Gastrocnemius medialis (tissue), 4 donors: ENCODE data around the gene KRTAP29-1. TPM values are rescaled to one million over a fixed set of nuclear protein-coding genes. Genes with fewer than 3 reads are reported as not detected.

Experiments used
- ATAC-seq, 2 donors: fragments of 150-250 bp; one replicate each; pipeline ENCODE4 v1.9.1; 2016
- DNase-seq, 2 donors: peaks; one replicate each; pipeline ENCODE4 v3.0.0-alpha.2; 2019
- H3K27ac ChIP-seq, 4 donors: fragments of 200-600 bp; sonication (generic); 1 replicate in 1 of 4; 2 replicates in 3 of 4; pipeline ENCODE4 v1.5.1; 2016 to 2018; ENCODE audit warnings: mild to moderate bottlenecking in 2 of 4, moderate library complexity in 1 of 4
- H3K27me3 ChIP-seq, 3 donors: fragments of 200-600 bp; sonication (generic) in 2 of 3; 1 replicate in 1 of 3; 2 replicates in 2 of 3; pipeline versions ENCODE4 v1.5.1 to v1.6.0; 2016 to 2019; ENCODE audit warnings: mild to moderate bottlenecking in 1 of 3, moderate library complexity in 1 of 3
- H3K36me3 ChIP-seq, 2 donors: fragments of 200-600 bp; sonication (generic) in 1 of 2; one replicate each; pipeline ENCODE4 v1.5.1; 2017 to 2018
- H3K4me1 ChIP-seq, 2 donors: fragments of 200-600 bp; sonication (generic) in 1 of 2; one replicate each; pipeline ENCODE4 v1.5.1; 2016 to 2017; ENCODE audit warnings: mild to moderate bottlenecking in 2 of 2
- H3K4me3 ChIP-seq, 4 donors: fragments of 200-600 bp; sonication (generic) in 3 of 4; 1 replicate in 1 of 4; 2 replicates in 3 of 4; pipeline ENCODE4 v1.5.1; 2016 to 2019; ENCODE audit warnings: mild to moderate bottlenecking in 2 of 4
- H3K9me3 ChIP-seq, 3 donors: fragments of 200-600 bp; sonication (generic) in 2 of 3; 1 replicate in 1 of 3; 2 replicates in 2 of 3; pipeline ENCODE4 v1.5.1; 2016 to 2019
- POLR2A ChIP-seq, 2 donors: fragments of 450-650 bp; IDR thresholded peaks; one replicate each; pipeline ENCODE4 v1.6.1; 2017; ENCODE audit warnings: antibody characterized with exemption in 2 of 2, mild to moderate bottlenecking in 2 of 2, moderate library complexity in 2 of 2
- in situ Hi-C, 4 donors: fragments of 200-750 bp; cut with MboI; loops; one replicate each; pipeline versions ENCODE4 v1.15.0 to v1.8.0; 2017; ENCODE audit warnings: low sequenced_read_pairs in 4 of 4
- intact Hi-C: fragments of 100-400 bp; cut with DNase I; formaldehyde crosslinking; loops from one replicate; pipeline ENCODE4 v1.15.1; 2023; ENCODE audit warnings: low total_unique reads
- total RNA-seq, 4 donors: library from RNA; depleted of rRNA; stranded (reverse); fragments of >200 nt; gene quantifications; one replicate each; pipeline versions ENCODE4 v1.1.0 to v1.2.3, GENCODE V29; 2016
- TF ChIP-seq, protein P1 (sequence below), 5 experiments: fragments of 450-650 bp in 3 of 5; fragments of 200-600 bp in 2 of 5; sonication (generic) in 2 of 5; IDR thresholded peaks in 4 of 5; conservative IDR thresholded peaks in 1 of 5; 1 replicate in 4 of 5; 2 replicates in 1 of 5; pipeline ENCODE4 v1.5.1; 2016 to 2019; ENCODE audit warnings: antibody characterized with exemption in 5 of 5, mild to moderate bottlenecking in 3 of 5, moderate library complexity in 3 of 5

The KRTAP29-1 gene
- total RNA-seq, 4 donors from 2014 or later, result not detected

DNA sequence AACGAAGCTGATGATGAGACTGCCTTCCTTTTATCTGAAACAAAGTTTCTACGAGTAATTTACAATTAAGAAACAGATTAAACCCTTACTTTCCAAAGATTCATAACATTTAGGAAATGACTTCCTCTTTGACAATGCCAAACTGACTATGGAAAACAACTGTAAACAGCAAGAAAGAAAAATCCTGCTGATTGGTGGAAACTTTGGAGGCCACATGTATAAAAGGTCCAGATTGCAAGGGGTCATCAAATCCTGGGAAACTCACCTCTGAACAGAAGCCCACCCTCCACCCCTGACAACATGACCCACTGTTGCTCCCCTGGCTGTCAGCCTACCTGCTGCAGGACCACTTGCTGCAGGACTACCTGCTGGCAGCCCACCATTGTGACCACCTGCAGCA lies 37.6 kb downstream of the KRTAP29-1 start, which contains the start of gene KRTAP9-6:
TSS of gene KRTAP9-6 (plus strand) at position 301 of the 400 bp plus-strand sequence. CDS start at position 301, 0 bp downstream.
- ATAC-seq (no peak), DNase-seq (no peak)
- intact Hi-C loops (no loop called here), in situ Hi-C loops (loop anchor here in 1 of 4 donors (25.0 kb wide), 1 partner anchor 103 kb away; the partner anchor contains the start of genes KRTAP4-3 and KRTAP4-4)
- no peak for TF ChIP-seq POLR2A (IDR thresholded peaks at IDR 0.05)
- TF ChIP-seq, protein P1, sequence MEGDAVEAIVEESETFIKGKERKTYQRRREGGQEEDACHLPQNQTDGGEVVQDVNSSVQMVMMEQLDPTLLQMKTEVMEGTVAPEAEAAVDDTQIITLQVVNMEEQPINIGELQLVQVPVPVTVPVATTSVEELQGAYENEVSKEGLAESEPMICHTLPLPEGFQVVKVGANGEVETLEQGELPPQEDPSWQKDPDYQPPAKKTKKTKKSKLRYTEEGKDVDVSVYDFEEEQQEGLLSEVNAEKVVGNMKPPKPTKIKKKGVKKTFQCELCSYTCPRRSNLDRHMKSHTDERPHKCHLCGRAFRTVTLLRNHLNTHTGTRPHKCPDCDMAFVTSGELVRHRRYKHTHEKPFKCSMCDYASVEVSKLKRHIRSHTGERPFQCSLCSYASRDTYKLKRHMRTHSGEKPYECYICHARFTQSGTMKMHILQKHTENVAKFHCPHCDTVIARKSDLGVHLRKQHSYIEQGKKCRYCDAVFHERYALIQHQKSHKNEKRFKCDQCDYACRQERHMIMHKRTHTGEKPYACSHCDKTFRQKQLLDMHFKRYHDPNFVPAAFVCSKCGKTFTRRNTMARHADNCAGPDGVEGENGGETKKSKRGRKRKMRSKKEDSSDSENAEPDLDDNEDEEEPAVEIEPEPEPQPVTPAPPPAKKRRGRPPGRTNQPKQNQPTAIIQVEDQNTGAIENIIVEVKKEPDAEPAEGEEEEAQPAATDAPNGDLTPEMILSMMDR (IDR thresholded peaks at IDR 0.05 in 4 of 5, conservative IDR thresholded peaks at IDR 0.05 in 1 of 5), result no peak
- H3K4me3 ChIP-seq, result no peak within 1 kb of the TSS
- no peak within 1 kb of the TSS for H3K27ac ChIP-seq
- no peaks in the 10 kb centered on the region for H3K36me3 ChIP-seq
- peaks cover 0 to 3% (median 0%) of the 10 kb centered on the region in 3 donors for H3K27me3 ChIP-seq
- no peaks in the 10 kb centered on the region for H3K4me1 ChIP-seq
- H3K9me3 ChIP-seq, result no peaks in the 10 kb centered on the region

DNA sequence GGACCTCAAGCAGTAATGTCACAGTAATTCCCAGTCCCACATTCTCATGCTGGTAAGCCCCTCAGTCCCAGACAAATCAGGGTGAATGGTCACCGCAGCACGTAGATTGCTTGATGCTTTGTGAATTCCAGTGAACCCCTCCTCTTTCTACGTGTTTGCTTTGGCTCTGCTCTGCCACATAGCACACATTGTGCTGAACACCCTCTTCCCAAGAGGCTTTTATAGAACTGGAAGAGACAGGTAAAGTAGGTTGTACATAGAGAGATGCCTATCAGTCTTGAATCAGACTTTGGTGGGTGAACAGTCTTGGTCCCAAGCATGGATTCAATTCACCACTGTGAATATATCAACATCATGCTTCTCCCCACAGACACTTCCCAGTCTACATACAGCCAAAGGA lies 38.1 kb downstream of the KRTAP29-1 start:
- ATAC-seq, result no peak
- no peak for DNase-seq
- no peaks in the 10 kb centered on the region for H3K4me1 ChIP-seq
- no peak for TF ChIP-seq POLR2A (IDR thresholded peaks at IDR 0.05)
- TF ChIP-seq, protein P1 (IDR thresholded peaks at IDR 0.05 in 4 of 5, conservative IDR thresholded peaks at IDR 0.05 in 1 of 5), result no peak
- H3K9me3 ChIP-seq, result no peaks in the 10 kb centered on the region
- intact Hi-C loops (no loop called here), in situ Hi-C loops (loop anchor here in 1 of 4 donors (25.0 kb wide), 1 partner anchor 102 kb away; the partner anchor contains the start of genes KRTAP4-3 and KRTAP4-4)
- H3K36me3 ChIP-seq, result no peaks in the 10 kb centered on the region
- no peak overlapping the region for H3K27ac ChIP-seq
- H3K27me3 ChIP-seq, result peaks cover 0 to 3% (median 0%) of the 10 kb centered on the region in 3 donors
- H3K4me3 ChIP-seq, result no peak overlapping the region

- Histone ChIP-seq H3K4me1 (no peaks in the 10 kb centered on the region), H3K36me3 (no peaks in the 10 kb centered on the region), H3K27me3 (peaks cover 0 to 14% (median 0%) of the 10 kb centered on the region in 3 donors), H3K27ac (no peak overlapping the region), H3K9me3 (no peaks in the 10 kb centered on the region), H3K4me3 (no peak overlapping the region)
- TF ChIP-seq POLR2A (IDR thresholded peaks at IDR 0.05), result no peak
- TF ChIP-seq, protein P1 (IDR thresholded peaks at IDR 0.05 in 4 of 5, conservative IDR thresholded peaks at IDR 0.05 in 1 of 5), result no peak
- ATAC-seq, result no peak
- intact Hi-C loops (no loop called here), in situ Hi-C loops (loop anchor here in 1 of 4 donors (25.0 kb wide), 1 partner anchor 101 kb away; the partner anchor contains the start of genes KRTAP4-3 and KRTAP4-4)
- no peak for DNase-seq
These were observed 39.4 kb downstream of the KRTAP29-1 start for GRCh38 chr17:41263212-41263611.

DNA sequence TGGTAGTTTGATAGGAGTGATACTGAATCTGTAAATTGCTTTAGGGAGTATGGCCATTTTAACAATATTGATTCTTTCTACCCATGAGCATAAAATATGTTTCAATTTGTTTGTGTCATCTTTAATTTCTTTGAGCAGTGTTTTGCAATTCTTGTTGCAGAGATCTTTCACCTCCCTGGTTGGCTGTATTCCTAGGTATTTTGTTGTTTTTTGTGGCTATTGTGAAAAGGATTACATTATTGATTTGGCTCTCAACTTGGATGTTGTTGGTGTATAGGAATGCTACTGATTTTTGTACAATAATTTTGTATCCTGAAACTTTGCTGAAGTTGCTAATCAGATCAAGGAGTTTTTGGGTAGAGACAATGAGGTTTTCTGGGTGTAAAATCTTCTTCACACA lies 44.2 kb downstream of the KRTAP29-1 start:
- H3K4me1 ChIP-seq, result no peaks in the 10 kb centered on the region
- no peak overlapping the region for H3K27ac ChIP-seq
- intact Hi-C loops (no loop called here), in situ Hi-C loops (loop anchor here in 1 of 4 donors (25.0 kb wide), 1 partner anchor 96 kb away; the partner anchor contains the start of genes KRTAP4-3 and KRTAP4-4)
- H3K36me3 ChIP-seq, result no peaks in the 10 kb centered on the region
- no peaks in the 10 kb centered on the region for H3K9me3 ChIP-seq
- ATAC-seq (no peak), DNase-seq (no peak)
- peaks cover 0 to 26% (median 5%) of the 10 kb centered on the region in 3 donors for H3K27me3 ChIP-seq
- no peak overlapping the region for H3K4me3 ChIP-seq
- TF ChIP-seq, protein P1 (IDR thresholded peaks at IDR 0.05 in 4 of 5, conservative IDR thresholded peaks at IDR 0.05 in 1 of 5), result no peak
- no peak for TF ChIP-seq POLR2A (IDR thresholded peaks at IDR 0.05)
